Non-pigmented ciliary epithelial cell (primary cell): Measurements from ENCODE around the gene HILPDA.
"Not testable (repeated sequence)": the region's sequence is repeated elsewhere in the genome, so short reads cannot be mapped to it uniquely, and the experiment has no call there.

ENCODE experiments used
- DNase-seq: peaks from one replicate; pipeline ENCODE4 v3.0.0-alpha.2; 2010; ENCODE audit warnings: low read depth

Gene HILPDA

GRCh38 chr7:128431754-128432153, 23.9 kb upstream of the HILPDA start:
- DNase-seq: no peak

GRCh38 chr7:128434413-128435326, 21.0 kb upstream of the HILPDA start:
- DNase-seq: no peak

- no peak for DNase-seq
Observed at GRCh38 chr7:128435327-128435686, 20.4 kb upstream of the HILPDA start.

GRCh38 chr7:128437426-128438332, 18.0 kb upstream of the HILPDA start:
- no peak for DNase-seq

- no peak for DNase-seq
Observed at GRCh38 chr7:128442356-128442755, 13.3 kb upstream of the HILPDA start.

GRCh38 chr7:128443831-128444600, 11.7 kb upstream of the HILPDA start:
- no peak for DNase-seq

GRCh38 chr7:128446306-128446705, 9.4 kb upstream of the HILPDA start:
- DNase-seq: no peak

- no peak for DNase-seq
Observed at GRCh38 chr7:128447941-128448564, 7.6 kb upstream of the HILPDA start.

GRCh38 chr7:128448751-128449302, 6.9 kb upstream of the HILPDA start:
- no peak for DNase-seq

- no peak for DNase-seq
Observed at GRCh38 chr7:128450409-128450808, 5.3 kb upstream of the HILPDA start.

GRCh38 chr7:128450913-128451312, 4.8 kb upstream of the HILPDA start:
- DNase-seq: no peak

GRCh38 chr7:128452552-128452951, 3.1 kb upstream of the HILPDA start:
- DNase-seq: no peak

GRCh38 chr7:128453836-128454804, 1.6 kb upstream of the HILPDA start:
- no peak for DNase-seq

GRCh38 chr7:128454808-128455542, 703 bp upstream of the HILPDA start:
- no peak for DNase-seq

GRCh38 chr7:128456255-128456725, 612 bp downstream of the HILPDA start:
- DNase-seq: no peak

GRCh38 chr7:128457385-128457784, 1.7 kb downstream of the HILPDA start:
- DNase-seq: not testable (repeated sequence)

- DNase-seq: no peak
Observed at GRCh38 chr7:128458956-128459355, 3.3 kb downstream of the HILPDA start.

- DNase-seq: no peak
Observed at GRCh38 chr7:128459394-128459878, 3.8 kb downstream of the HILPDA start.

- DNase-seq: no peak
Observed at GRCh38 chr7:128462460-128462859, 6.8 kb downstream of the HILPDA start.
